HG03066 (cell line): ENCODE results near the gene GYG2.
A peak's percentile ranks its signal among the peaks of the same experiment; 100 is the strongest.
"Not testable (repeated sequence)": the region's sequence is repeated elsewhere in the genome, so short reads cannot be mapped to it uniquely, and the experiment has no call there.

Experiments used
- ATAC-seq: cut with Tn5 transposase; IDR thresholded peaks from one replicate; pipeline ENCODE4 v1.9.1; 2021; ENCODE audit warnings: low read depth; ENCODE audit not compliant: unreplicated experiment

The GYG2 gene

GRCh38 chrX:2828344-2828958 is at the start of gene GYG2:
Gene GYG2 (plus strand): TSS chrX:2828930. CDS start chrX:2830189, 1,259 bp downstream.
- ATAC-seq = no peak

GRCh38 chrX:2780472-2781225 is 48.1 kb upstream of the GYG2 start:
- peak; percentile 58 for ATAC-seq

- no peak for ATAC-seq
Observed at GRCh38 chrX:2781226-2781571, 47.5 kb upstream of the GYG2 start.

GRCh38 chrX:2781698-2782097 is 47.0 kb upstream of the GYG2 start:
- ATAC-seq = no peak

- ATAC-seq = no peak
Observed at GRCh38 chrX:2782171-2782570, 46.6 kb upstream of the GYG2 start.

- ATAC-seq = no peak
Observed at GRCh38 chrX:2782778-2783177, 46.0 kb upstream of the GYG2 start.

GRCh38 chrX:2784026-2784425 is 44.7 kb upstream of the GYG2 start:
- no peak for ATAC-seq

GRCh38 chrX:2785538-2785937 is 43.2 kb upstream of the GYG2 start:
- no peak for ATAC-seq

- no peak for ATAC-seq
Observed at GRCh38 chrX:2788980-2789379, 39.8 kb upstream of the GYG2 start.

GRCh38 chrX:2789569-2789968 is 39.2 kb upstream of the GYG2 start:
- ATAC-seq = no peak

GRCh38 chrX:2793752-2794151 is 35.0 kb upstream of the GYG2 start:
- ATAC-seq = no peak

GRCh38 chrX:2794336-2794735 is 34.4 kb upstream of the GYG2 start:
- ATAC-seq = no peak

- ATAC-seq = not testable (repeated sequence)
Observed at GRCh38 chrX:2796808-2797207, 31.9 kb upstream of the GYG2 start.

- no peak for ATAC-seq
Observed at GRCh38 chrX:2799369-2799768, 29.4 kb upstream of the GYG2 start.

GRCh38 chrX:2799980-2800379 is 28.8 kb upstream of the GYG2 start:
- ATAC-seq = not testable (repeated sequence)

- ATAC-seq = no peak
Observed at GRCh38 chrX:2801223-2801622, 27.5 kb upstream of the GYG2 start.

GRCh38 chrX:2802376-2803090 is 26.2 kb upstream of the GYG2 start:
- not testable (repeated sequence) for ATAC-seq

- ATAC-seq = not testable (repeated sequence)
Observed at GRCh38 chrX:2803486-2803885, 25.2 kb upstream of the GYG2 start.

- ATAC-seq = not testable (repeated sequence)
Observed at GRCh38 chrX:2804106-2804843, 24.5 kb upstream of the GYG2 start.

- not testable (repeated sequence) for ATAC-seq
Observed at GRCh38 chrX:2804858-2805257, 23.9 kb upstream of the GYG2 start.

GRCh38 chrX:2811271-2811670 is 17.5 kb upstream of the GYG2 start:
- ATAC-seq = no peak
